ENCODE data around the gene TNIK. TPM values are rescaled to one million over a fixed set of nuclear protein-coding genes. Genes with fewer than 3 reads are reported as not detected.

Gene TNIK
- total RNA-seq, 1 experiment from 2014 or later = 7.0 TPM

DNA sequence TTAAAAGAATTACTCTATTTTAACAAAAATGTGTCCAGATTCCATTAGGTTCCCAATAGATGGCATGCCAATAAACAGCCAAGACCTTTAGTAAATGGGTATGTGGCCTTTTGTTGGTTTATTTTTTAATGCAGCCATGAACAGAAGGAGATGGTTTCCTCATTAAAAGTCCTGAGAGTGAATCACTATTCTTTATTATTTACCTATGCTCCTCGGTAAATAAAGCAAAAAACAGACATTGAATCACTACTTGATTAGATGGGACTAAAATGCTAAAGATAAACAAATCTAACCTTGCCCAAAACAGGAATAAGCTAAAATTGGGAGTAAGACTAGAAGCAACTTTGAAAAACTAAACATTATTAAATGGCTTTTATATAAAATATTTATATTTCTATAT lies 94.2 kb downstream of the TNIK start:
- H3K9me2 ChIP-seq (replicated peaks; ENCODE audit: low read length) = no peaks in the 10 kb centered on the region
- no peaks in the 10 kb centered on the region for H4K20me1 ChIP-seq (ENCODE audit: low read length)
- peaks cover 17% of the 10 kb centered on the region for H3K4me1 ChIP-seq (ENCODE audit: insufficient read depth, low read length)
- no peaks in the 10 kb centered on the region for H3K9me3 ChIP-seq (ENCODE audit: low read length)
- no peak overlapping the region for H3K4me2 ChIP-seq (ENCODE audit: low read length)
- H2AFZ ChIP-seq (ENCODE audit: low read length) = no peak overlapping the region
- DNase-seq = peak; percentile 76
- no peaks in the 10 kb centered on the region for H3K27me3 ChIP-seq (ENCODE audit: low read length)
- H3K27ac ChIP-seq (ENCODE audit: low read length) = peak overlapping the region; percentile 69
- BruUV-seq (replicated peaks) = no TSS peak
- ChIA-PET CTCF (no interaction called here), POLR2A (ENCODE audit: unreplicated experiment) (interaction anchor here (0.7 kb wide), 1 partner anchor 529 kb away, joined by 4 read pairs; no protein-coding TSS in a partner anchor)
- peak; percentile 80 for ATAC-seq
- intact Hi-C loops (cut with micrococcal nuclease) = loop anchor here (1.0 to 2.0 kb wide), 3 partner anchors 8 to 15 kb away; no protein-coding TSS in a partner anchor
- no peaks in the 10 kb centered on the region for H3F3A ChIP-seq (ENCODE audit: low read length, unreplicated experiment)
- no peak overlapping the region for H3K4me3 ChIP-seq (ENCODE audit: low read length)
- no peaks in the 10 kb centered on the region for H3K36me3 ChIP-seq (ENCODE audit: low read depth, low read length)
- H3K79me2 ChIP-seq (ENCODE audit: low read length) = no peaks in the 10 kb centered on the region
- TF ChIP-seq, protein P1, sequence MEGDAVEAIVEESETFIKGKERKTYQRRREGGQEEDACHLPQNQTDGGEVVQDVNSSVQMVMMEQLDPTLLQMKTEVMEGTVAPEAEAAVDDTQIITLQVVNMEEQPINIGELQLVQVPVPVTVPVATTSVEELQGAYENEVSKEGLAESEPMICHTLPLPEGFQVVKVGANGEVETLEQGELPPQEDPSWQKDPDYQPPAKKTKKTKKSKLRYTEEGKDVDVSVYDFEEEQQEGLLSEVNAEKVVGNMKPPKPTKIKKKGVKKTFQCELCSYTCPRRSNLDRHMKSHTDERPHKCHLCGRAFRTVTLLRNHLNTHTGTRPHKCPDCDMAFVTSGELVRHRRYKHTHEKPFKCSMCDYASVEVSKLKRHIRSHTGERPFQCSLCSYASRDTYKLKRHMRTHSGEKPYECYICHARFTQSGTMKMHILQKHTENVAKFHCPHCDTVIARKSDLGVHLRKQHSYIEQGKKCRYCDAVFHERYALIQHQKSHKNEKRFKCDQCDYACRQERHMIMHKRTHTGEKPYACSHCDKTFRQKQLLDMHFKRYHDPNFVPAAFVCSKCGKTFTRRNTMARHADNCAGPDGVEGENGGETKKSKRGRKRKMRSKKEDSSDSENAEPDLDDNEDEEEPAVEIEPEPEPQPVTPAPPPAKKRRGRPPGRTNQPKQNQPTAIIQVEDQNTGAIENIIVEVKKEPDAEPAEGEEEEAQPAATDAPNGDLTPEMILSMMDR (conservative IDR thresholded peaks at IDR 0.05; ENCODE audit: low read depth, low read length) = no peak
- TF ChIP-seq EZH2phosphoT487 (IDR thresholded peaks at IDR 0.05; ENCODE audit: borderline replicate concordance, low read length) = no peak
- TF ChIP-seq EZH2 (IDR thresholded peaks at IDR 0.05; ENCODE audit: low read length, unreplicated experiment) = no peak
- H3K9ac ChIP-seq (ENCODE audit: low read length) = no peak overlapping the region

DNA sequence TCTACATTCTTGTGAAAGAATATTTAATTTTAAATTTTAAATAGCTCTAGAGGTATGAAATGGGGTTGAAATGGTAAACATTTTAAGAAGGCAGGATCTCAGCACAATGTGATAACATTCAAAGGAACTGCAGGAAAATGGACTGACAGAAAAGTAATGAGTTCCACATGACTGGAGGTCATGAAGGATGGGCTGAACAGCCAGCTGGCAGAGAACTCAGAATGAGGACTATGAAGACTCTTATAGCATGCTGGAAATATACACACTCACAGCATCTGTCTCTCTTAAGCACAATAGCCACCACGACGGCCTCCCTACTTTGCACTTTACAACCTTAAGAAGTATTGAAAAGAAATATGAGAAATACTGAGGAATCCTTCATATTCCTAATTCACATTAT lies 94.7 kb downstream of the TNIK start:
- Histone ChIP-seq H3K79me2 (ENCODE audit: low read length) (no peaks in the 10 kb centered on the region), H3K9me2 (replicated peaks; ENCODE audit: low read length) (no peaks in the 10 kb centered on the region), H4K20me1 (ENCODE audit: low read length) (no peaks in the 10 kb centered on the region), H3K27ac (ENCODE audit: low read length) (peak overlapping the region; percentile 52), H3K4me1 (ENCODE audit: insufficient read depth, low read length) (peaks cover 17% of the 10 kb centered on the region), H3K36me3 (ENCODE audit: low read depth, low read length) (no peaks in the 10 kb centered on the region), H3K9ac (ENCODE audit: low read length) (no peak overlapping the region), H3K9me3 (ENCODE audit: low read length) (no peaks in the 10 kb centered on the region), H3F3A (ENCODE audit: low read length, unreplicated experiment) (no peaks in the 10 kb centered on the region), H3K4me3 (ENCODE audit: low read length) (no peak overlapping the region), H3K4me2 (ENCODE audit: low read length) (0 out of 2 replicates have a peak overlapping the region, but pooled peaks have one; percentile 4), H3K27me3 (ENCODE audit: low read length) (no peaks in the 10 kb centered on the region), H2AFZ (ENCODE audit: low read length) (no peak overlapping the region)
- DNase-seq = no peak
- no peak; the same call in 1 of the 2 replicates for ATAC-seq
- no TSS peak for BruUV-seq (replicated peaks)
- intact Hi-C loops (cut with micrococcal nuclease) = no loop called here
- CTCF ChIA-PET = no interaction called here
- POLR2A ChIA-PET (ENCODE audit: unreplicated experiment) = no interaction called here
- TF ChIP-seq, protein P1 (conservative IDR thresholded peaks at IDR 0.05; ENCODE audit: low read depth, low read length) = no peak
- no peak for TF ChIP-seq EZH2phosphoT487 (IDR thresholded peaks at IDR 0.05; ENCODE audit: borderline replicate concordance, low read length)
- no peak for TF ChIP-seq EZH2 (IDR thresholded peaks at IDR 0.05; ENCODE audit: low read length, unreplicated experiment)

DNA sequence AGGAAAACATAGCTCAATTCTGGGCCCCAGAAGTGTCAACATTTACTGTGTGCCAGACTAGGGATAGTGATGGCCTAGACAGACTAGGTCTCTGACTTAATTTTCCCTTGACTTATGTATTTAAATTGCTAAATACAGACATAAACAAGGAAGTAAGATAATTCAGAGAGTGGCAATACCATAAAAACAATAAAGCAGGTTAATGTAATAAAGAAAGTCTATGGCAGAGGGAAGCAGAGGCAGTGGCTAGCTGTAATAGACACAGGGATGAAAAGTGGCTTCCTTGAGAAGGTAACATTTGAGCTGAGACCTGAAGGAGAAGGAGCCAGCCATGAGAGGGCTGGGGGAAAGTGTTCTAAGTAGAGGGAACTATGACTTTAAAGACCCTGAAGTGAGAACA lies 95.7 kb downstream of the TNIK start:
- no peak overlapping the region for H3K9ac ChIP-seq (ENCODE audit: low read length)
- no peaks in the 10 kb centered on the region for H3K79me2 ChIP-seq (ENCODE audit: low read length)
- POLR2A ChIA-PET (ENCODE audit: unreplicated experiment) = no interaction called here
- intact Hi-C loops (cut with micrococcal nuclease) = no loop called here
- H3K36me3 ChIP-seq (ENCODE audit: low read depth, low read length) = no peaks in the 10 kb centered on the region
- ATAC-seq (no peak), DNase-seq (no peak)
- no peak overlapping the region for H3K4me2 ChIP-seq (ENCODE audit: low read length)
- CTCF ChIA-PET = no interaction called here
- H2AFZ ChIP-seq (ENCODE audit: low read length) = no peak overlapping the region
- no peaks in the 10 kb centered on the region for H3K9me2 ChIP-seq (replicated peaks; ENCODE audit: low read length)
- no peak overlapping the region for H3K4me3 ChIP-seq (ENCODE audit: low read length)
- H3K9me3 ChIP-seq (ENCODE audit: low read length) = no peaks in the 10 kb centered on the region
- TF ChIP-seq EZH2 (IDR thresholded peaks at IDR 0.05; ENCODE audit: low read length, unreplicated experiment) (no peak), EZH2phosphoT487 (IDR thresholded peaks at IDR 0.05; ENCODE audit: borderline replicate concordance, low read length) (no peak)
- TF ChIP-seq, protein P1 (conservative IDR thresholded peaks at IDR 0.05; ENCODE audit: low read depth, low read length) = no peak
- H3K27ac ChIP-seq (ENCODE audit: low read length) = no peak overlapping the region
- peaks cover 17% of the 10 kb centered on the region for H3K4me1 ChIP-seq (ENCODE audit: insufficient read depth, low read length)
- no TSS peak for BruUV-seq (replicated peaks)
- H3F3A ChIP-seq (ENCODE audit: low read length, unreplicated experiment) = no peaks in the 10 kb centered on the region
- H3K27me3 ChIP-seq (ENCODE audit: low read length) = no peaks in the 10 kb centered on the region
- no peaks in the 10 kb centered on the region for H4K20me1 ChIP-seq (ENCODE audit: low read length)
